DMS53 (cell line): ENCODE results near the gene GDE1.

Experiments
- DNase-seq: peaks from one replicate; lab custom pipeline; 2025; lab: John Stamatoyannopoulos, UW

Gene GDE1

GRCh38 chr16:19486051-19486450, 35.8 kb downstream of the GDE1 start:
- DNase-seq = no peak

- no peak for DNase-seq
These were observed 36.3 kb downstream of the GDE1 start for GRCh38 chr16:19485611-19486010.

GRCh38 chr16:19484096-19484495, 37.8 kb downstream of the GDE1 start:
- DNase-seq = no peak

- no peak for DNase-seq
These were observed 39.6 kb downstream of the GDE1 start for GRCh38 chr16:19482291-19482690.

- DNase-seq = no peak
These were observed 40.1 kb downstream of the GDE1 start for GRCh38 chr16:19481769-19482168.

- DNase-seq = no peak
These were observed 40.6 kb downstream of the GDE1 start for GRCh38 chr16:19481296-19481695.

- DNase-seq = no peak
These were observed 42.6 kb downstream of the GDE1 start for GRCh38 chr16:19479302-19479721.

GRCh38 chr16:19478505-19478904, 43.4 kb downstream of the GDE1 start:
- no peak for DNase-seq

- no peak for DNase-seq
These were observed 47.3 kb downstream of the GDE1 start for GRCh38 chr16:19474617-19475016.

GRCh38 chr16:19472482-19472881, 49.4 kb downstream of the GDE1 start:
- DNase-seq = no peak

- DNase-seq = no peak
These were observed 53.6 kb downstream of the GDE1 start for GRCh38 chr16:19468300-19468699.

- DNase-seq = peak; percentile 92
These were observed 58.2 kb downstream of the GDE1 start for GRCh38 chr16:19463468-19464315.

GRCh38 chr16:19460397-19460796, 61.5 kb downstream of the GDE1 start:
- no peak for DNase-seq

GRCh38 chr16:19458722-19459379, 63.0 kb downstream of the GDE1 start:
- DNase-seq = no peak
